Measurements from ENCODE around the gene CA5B. TPM values are rescaled to one million over a fixed set of nuclear protein-coding genes. Genes with fewer than 3 reads are reported as not detected.
"Not testable (repeated sequence)": the region's sequence is repeated elsewhere in the genome, so short reads cannot be mapped to it uniquely, and the experiment has no call there.

CA5B gene
- total and polyA plus RNA-seq, 8 donors: 10.7 to 18.5 (median 15.3) TPM

GRCh38 chrX:15816886-15817285 lies 78.8 kb downstream of the CA5B start:
- intact Hi-C loops (cut with DNase I): no loop called here
- ATAC-seq (peak; percentile 43), DNase-seq (no peak)
- Histone ChIP-seq H3K27me3 (no peaks in the 10 kb centered on the region), H3K4me3 (no peak overlapping the region), H3K4me1 (peaks cover 0 to 10% of the 10 kb centered on the region in 2 donors), H3K36me3 (peaks cover 0 to 30% of the 10 kb centered on the region in 2 donors), H3K9me3 (no peaks in the 10 kb centered on the region), H3K27ac (peak overlapping the region in 1 of 2 donors; percentile 33)
- TF ChIP-seq CTCF (IDR thresholded peaks at IDR 0.05): no peak

GRCh38 chrX:15820106-15821073 lies 82.3 kb downstream of the CA5B start:
- Histone ChIP-seq H3K4me1 (peaks cover 0 to 10% of the 10 kb centered on the region in 2 donors), H3K36me3 (peaks cover 0 to 48% of the 10 kb centered on the region in 2 donors), H3K9me3 (no peaks in the 10 kb centered on the region), H3K4me3 (no peak overlapping the region), H3K27me3 (no peaks in the 10 kb centered on the region), H3K27ac (no peak overlapping the region)
- TF ChIP-seq CTCF (IDR thresholded peaks at IDR 0.05): no peak
- ATAC-seq (no peak), DNase-seq (no peak)
- intact Hi-C loops (cut with DNase I): no loop called here

- Histone ChIP-seq H3K4me1 (no peaks in the 10 kb centered on the region), H3K9me3 (no peaks in the 10 kb centered on the region), H3K36me3 (peaks cover 0 to 51% of the 10 kb centered on the region in 2 donors), H3K4me3 (no peak overlapping the region), H3K27ac (no peak overlapping the region), H3K27me3 (no peaks in the 10 kb centered on the region)
- intact Hi-C loops (cut with DNase I): no loop called here
- no peak for TF ChIP-seq CTCF (IDR thresholded peaks at IDR 0.05)
- no peak for DNase-seq
- no peak for ATAC-seq
These were observed 84.9 kb downstream of the CA5B start for GRCh38 chrX:15822922-15823321.

- no peak overlapping the region for H3K4me3 ChIP-seq
- no peaks in the 10 kb centered on the region for H3K27me3 ChIP-seq
- ATAC-seq: no peak
- intact Hi-C loops (cut with DNase I): no loop called here
- H3K36me3 ChIP-seq: peaks cover 0 to 31% of the 10 kb centered on the region in 2 donors
- H3K4me1 ChIP-seq: no peaks in the 10 kb centered on the region
- no peak for TF ChIP-seq CTCF (IDR thresholded peaks at IDR 0.05)
- DNase-seq: no peak
- H3K9me3 ChIP-seq: no peaks in the 10 kb centered on the region
- H3K27ac ChIP-seq: no peak overlapping the region
These were observed 87.9 kb downstream of the CA5B start for GRCh38 chrX:15825936-15826335.

- ATAC-seq: no peak
- intact Hi-C loops (cut with DNase I): no loop called here
These were observed 91.1 kb downstream of the CA5B start for GRCh38 chrX:15829217-15829616.

GRCh38 chrX:15831347-15831746 lies 93.3 kb downstream of the CA5B start:
- H3K4me3 ChIP-seq; H3K4me1 ChIP-seq; ATAC-seq; H3K27ac ChIP-seq; H3K27me3 ChIP-seq; intact Hi-C loops (cut with DNase I); H3K36me3 ChIP-seq; DNase-seq; H3K9me3 ChIP-seq: not testable (repeated sequence)

More at GRCh38 chrX:15829217-15829616, 91.1 kb downstream of the CA5B start:
- no peak overlapping the region for H3K27ac ChIP-seq
- no peaks in the 10 kb centered on the region for H3K4me1 ChIP-seq
- TF ChIP-seq CTCF (IDR thresholded peaks at IDR 0.05): no peak
- no peak for DNase-seq
- H3K27me3 ChIP-seq: no peaks in the 10 kb centered on the region
- no peak overlapping the region for H3K4me3 ChIP-seq
- H3K9me3 ChIP-seq: no peaks in the 10 kb centered on the region
- H3K36me3 ChIP-seq: peaks cover 0 to 7% of the 10 kb centered on the region in 2 donors
